Left renal cortex interstitium (tissue), 4 donors: Measurements from ENCODE around the gene DMC1. TPM values are rescaled to one million over a fixed set of nuclear protein-coding genes. Genes with fewer than 3 reads are reported as not detected.

Experiments used
- DNase-seq, 4 donors: peaks; one replicate each; pipeline ENCODE4 v3.0.0-alpha.2; 2013; ENCODE audit warnings: low read depth in 4 of 4, low spot score in 2 of 4, missing footprints in 1 of 4
- polyA plus RNA-seq, 4 donors: library from polyadenylated mRNA; unstranded; fragments of 120-200 nt; gene quantifications; one replicate each; pipeline ENCODE4 v1.2.1, GENCODE V29; 2013; ENCODE audit not compliant: insufficient read length in 4 of 4

Gene DMC1
- polyA plus RNA-seq, 4 donors = 5.2 to 7.1 (median 5.5) TPM

- no peak for DNase-seq
These were observed 65.0 kb downstream of the DMC1 start for GRCh38 chr22:38504731-38505540.

GRCh38 chr22:38503021-38503420 is 67.0 kb downstream of the DMC1 start:
- no peak for DNase-seq

- DNase-seq = no peak
These were observed 67.9 kb downstream of the DMC1 start for GRCh38 chr22:38501797-38502672.

- DNase-seq = no peak
These were observed 72.1 kb downstream of the DMC1 start for GRCh38 chr22:38497869-38498268.

GRCh38 chr22:38494939-38495338 is 75.0 kb downstream of the DMC1 start:
- no peak for DNase-seq

GRCh38 chr22:38494498-38494897 is 75.5 kb downstream of the DMC1 start:
- DNase-seq = no peak

- DNase-seq = no peak
These were observed 78.2 kb downstream of the DMC1 start for GRCh38 chr22:38491707-38492348.

GRCh38 chr22:38490915-38491314 is 79.1 kb downstream of the DMC1 start:
- DNase-seq = no peak

GRCh38 chr22:38490475-38490874 is 79.5 kb downstream of the DMC1 start:
- no peak for DNase-seq

- no peak for DNase-seq
These were observed 80.3 kb downstream of the DMC1 start for GRCh38 chr22:38489561-38490145.

- no peak for DNase-seq
These were observed 80.8 kb downstream of the DMC1 start for GRCh38 chr22:38489142-38489541.

- no peak for DNase-seq
These were observed 82.0 kb downstream of the DMC1 start for GRCh38 chr22:38487946-38488345.

GRCh38 chr22:38485783-38486182 is 84.2 kb downstream of the DMC1 start:
- DNase-seq = no peak

- no peak for DNase-seq
These were observed 85.7 kb downstream of the DMC1 start for GRCh38 chr22:38484244-38484643.

- DNase-seq = no peak
These were observed 87.2 kb downstream of the DMC1 start for GRCh38 chr22:38482662-38483308.

GRCh38 chr22:38481871-38482332 is 88.1 kb downstream of the DMC1 start:
- DNase-seq = no peak

- no peak for DNase-seq
These were observed 88.7 kb downstream of the DMC1 start for GRCh38 chr22:38481162-38481870.

GRCh38 chr22:38479096-38479837 is 90.7 kb downstream of the DMC1 start:
- no peak for DNase-seq

- DNase-seq = no peak
These were observed 92.4 kb downstream of the DMC1 start for GRCh38 chr22:38477585-38477984.
